ENCODE data around the gene SNAP47.

Gene SNAP47

GRCh38 chr1:227753999-227754711 lies 18.9 kb downstream of the SNAP47 start:
- DNase-seq, result peak; percentile 82

DNA sequence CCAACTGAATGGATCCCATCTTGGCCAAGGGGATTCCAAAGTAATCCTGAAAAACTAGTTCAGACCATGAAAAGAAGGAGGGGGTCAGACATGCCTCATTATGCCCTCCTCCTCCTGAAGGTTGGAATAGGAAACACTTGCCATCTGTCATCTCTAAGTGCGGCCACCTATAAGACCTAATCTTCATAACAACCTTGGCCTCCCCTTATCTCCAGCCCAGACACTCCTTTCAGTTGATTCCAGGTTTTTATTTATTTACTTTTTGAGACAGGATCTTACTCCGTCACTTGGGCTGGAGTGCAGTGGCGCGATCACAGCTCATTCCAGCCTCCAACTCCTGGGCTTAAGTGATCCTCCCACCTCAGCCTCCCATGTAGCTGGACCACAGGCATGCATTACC lies 19.7 kb downstream of the SNAP47 start:
- DNase-seq, result no peak

DNA sequence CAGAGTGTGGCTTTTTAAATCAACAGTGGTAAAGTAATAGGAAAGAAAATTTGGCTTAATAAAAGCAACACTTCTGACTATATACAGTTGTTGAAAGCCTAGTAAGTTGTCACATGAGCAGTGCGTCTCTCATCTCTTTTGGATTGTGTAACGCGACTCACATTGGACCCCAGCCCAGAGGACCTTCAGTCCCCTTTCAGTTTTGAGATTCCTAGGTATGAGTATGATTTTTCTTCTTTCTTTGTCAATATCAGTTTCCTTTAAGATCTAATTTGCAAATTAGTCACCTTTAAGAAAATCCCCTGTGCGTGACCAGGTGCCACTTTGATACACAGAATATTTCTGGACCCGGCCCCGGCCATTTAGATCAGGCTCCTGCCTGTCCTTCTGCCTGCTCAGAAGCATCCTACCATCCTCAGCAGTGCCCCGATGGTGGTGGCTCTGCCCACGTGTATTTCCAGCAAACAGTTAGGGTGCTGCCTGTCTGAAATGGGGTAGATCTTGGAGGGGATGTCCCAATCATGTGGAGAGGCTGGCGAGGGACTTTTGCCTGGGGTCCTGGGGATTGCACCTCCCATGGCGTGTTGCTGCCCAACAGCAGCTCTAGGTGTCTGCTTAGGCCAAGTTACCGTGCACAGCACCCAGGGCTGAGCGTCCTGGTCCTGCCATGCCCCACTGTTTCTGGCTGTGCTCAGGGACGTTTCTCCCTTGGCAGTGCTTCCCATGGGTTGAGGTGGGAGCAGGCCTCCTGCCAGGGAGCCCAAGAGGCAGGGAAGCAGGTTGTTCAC lies 21.1 kb downstream of the SNAP47 start:
- no peak for DNase-seq

DNA sequence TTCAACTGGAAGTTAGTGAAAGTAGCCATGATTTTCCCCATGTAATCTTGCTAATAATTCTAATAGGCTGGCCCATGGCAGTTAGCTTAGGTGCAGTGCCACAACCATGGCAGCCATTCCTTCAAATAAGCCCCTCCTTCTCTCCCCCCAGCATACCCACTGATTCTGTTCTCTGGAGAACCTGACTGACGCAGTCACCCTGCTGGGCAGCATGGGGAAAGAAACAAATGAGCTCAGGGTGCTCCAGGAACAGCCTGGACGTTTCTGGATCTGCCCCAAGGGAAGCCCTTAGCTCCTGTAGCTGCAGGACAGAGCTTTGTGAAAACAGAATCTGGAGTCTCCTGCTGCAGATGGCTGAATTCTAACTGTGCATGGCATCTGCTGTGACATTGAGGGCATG lies 22.5 kb downstream of the SNAP47 start:
- DNase-seq, result no peak

DNA sequence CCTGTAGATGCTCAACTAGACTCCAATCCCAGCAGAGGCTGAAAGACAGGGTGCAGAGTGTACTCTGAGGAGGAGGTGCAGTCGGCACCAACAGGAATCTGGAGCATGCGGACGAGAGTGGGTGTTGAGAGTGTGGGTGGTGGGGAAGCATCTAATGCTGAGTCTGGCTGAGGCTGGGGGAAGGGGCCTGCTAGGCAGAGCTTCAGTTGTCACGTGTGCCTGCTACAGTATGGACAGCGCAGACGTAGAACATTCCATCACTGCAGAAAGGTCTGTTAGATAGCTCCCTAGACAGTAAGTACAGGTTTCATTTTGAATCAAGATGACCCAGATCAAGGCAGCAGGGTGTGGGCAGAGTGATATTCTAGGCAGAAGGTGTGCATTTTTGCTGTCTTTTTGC lies 23.1 kb downstream of the SNAP47 start:
- no peak for DNase-seq

DNA sequence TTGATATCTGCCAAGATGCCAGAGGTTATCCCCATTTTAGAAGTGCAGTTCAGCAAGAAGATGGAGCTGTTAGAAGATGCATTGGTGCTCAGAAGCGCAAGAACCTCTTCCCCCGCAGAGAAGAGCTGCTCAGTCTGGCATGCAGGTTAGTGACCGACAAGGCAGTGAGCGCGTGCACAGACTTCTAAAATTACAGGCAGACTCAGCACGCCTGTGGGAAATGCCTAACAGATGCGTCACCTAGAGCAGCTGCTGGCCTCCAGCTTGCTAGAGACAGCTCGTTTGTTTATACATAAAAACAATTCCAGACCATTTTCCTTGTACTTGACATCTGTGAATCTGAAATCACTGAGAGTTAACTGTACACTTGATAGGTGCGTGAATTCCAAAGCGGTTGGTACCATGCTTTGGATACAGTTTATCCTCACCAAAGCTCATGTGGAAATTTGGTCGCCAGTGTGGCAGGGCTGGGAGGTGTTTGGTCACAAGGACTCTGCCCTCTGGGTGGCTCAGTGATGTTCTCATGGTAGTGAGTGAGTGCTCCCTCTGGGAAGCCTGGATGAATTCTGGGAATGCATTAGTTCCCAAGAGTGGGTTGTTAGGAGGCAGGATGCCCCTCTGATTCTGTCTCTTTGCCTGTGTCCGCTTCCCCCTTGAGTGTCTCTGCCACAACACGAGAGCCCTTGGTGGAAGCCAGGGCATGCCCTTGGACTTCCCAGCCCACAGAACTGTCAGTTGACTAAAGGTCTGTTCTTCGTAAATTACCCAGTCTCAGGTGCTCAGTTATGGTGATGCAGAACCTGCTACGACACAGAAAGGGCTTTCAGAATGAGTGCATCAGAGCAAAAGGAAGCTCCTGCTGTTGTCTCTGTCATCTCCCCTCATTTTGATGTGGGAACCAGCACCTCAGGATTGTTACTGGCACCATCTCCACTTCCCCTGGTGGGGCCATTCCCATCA lies 24.4 kb downstream of the SNAP47 start:
- DNase-seq, result no peak

DNA sequence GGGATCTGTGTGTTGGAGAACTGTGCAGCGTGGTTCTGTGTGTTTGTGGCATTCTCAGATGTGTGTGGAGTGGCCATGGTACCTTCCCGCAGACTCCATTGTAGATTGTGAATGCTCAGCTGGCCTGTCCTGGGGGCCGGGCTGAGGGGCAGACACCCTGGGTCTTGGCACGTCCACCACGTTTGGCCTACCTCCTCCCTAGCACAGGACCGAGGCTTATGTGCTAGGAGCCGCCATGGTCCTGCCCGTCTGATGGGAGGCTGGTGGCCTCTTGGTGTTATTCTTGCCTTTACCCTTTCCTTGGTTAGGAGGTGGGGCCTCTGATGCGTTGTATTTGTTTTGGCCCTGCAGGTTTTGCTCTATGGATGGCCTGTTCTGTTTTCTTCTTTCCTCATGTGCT lies 25.1 kb downstream of the SNAP47 start:
- DNase-seq, result no peak

DNA sequence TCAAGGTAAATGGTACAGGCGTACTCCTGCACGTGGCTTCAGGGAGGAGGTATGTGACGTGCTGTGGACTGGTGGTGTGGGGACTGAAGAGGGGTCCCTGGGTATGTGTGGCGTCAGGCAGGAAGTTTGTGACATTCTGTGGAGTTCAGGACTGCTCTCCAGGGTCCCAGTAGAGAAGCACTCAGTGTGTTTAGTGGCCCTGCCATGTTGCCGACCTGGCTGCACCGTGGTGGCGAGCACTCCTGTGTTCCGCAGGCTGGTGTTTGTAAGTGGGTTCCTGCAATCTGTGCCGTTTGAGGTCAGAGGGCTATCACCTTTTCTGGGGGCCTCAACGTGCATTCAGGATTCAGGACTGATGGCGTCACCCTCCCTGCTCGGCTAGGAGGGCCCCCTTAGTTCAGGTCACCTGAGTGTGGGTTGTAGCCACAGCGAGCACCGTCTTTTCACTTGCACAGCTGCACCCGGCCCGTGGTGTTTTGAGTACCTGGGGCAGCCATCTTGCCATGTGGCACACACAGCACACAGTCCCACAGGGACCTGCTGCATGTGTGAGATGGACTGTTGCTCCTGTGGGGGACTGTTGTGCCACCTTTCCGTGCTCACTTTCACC lies 26.5 kb downstream of the SNAP47 start:
- DNase-seq, result no peak

DNA sequence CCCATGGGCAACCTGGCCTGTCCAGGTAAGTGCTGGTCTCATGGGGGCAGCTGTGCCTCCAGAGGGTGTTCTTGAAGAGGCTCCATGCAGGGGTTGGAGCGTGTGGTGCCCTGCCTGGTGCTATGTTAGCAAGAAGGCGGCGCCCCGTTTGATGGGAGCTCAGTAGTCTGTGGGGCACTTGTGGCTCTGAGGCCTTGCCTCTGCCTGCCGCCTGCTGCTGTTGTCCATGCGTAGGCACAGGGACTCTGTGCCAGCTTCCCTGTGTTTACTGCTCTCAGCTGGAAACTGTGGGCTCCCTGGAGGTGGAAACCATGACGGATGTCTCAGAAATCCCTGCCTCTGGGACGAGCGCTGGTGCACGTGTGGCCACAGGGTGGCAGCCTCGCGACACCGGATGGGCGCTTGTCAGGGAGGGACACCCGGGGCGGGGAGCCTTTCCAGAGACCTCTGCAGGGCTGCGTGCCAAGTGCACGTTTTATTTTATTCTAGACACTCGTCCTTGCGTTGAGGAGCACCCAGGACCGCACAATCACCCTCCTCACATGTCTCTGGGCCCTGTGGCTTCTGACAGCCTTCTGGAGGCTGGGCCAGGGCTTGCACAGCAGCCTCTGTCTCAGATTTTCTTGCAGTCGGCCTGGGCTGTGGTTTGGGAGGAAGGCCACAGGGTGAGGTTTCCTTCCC lies 27.1 kb downstream of the SNAP47 start:
- peak; percentile 47 for DNase-seq

DNA sequence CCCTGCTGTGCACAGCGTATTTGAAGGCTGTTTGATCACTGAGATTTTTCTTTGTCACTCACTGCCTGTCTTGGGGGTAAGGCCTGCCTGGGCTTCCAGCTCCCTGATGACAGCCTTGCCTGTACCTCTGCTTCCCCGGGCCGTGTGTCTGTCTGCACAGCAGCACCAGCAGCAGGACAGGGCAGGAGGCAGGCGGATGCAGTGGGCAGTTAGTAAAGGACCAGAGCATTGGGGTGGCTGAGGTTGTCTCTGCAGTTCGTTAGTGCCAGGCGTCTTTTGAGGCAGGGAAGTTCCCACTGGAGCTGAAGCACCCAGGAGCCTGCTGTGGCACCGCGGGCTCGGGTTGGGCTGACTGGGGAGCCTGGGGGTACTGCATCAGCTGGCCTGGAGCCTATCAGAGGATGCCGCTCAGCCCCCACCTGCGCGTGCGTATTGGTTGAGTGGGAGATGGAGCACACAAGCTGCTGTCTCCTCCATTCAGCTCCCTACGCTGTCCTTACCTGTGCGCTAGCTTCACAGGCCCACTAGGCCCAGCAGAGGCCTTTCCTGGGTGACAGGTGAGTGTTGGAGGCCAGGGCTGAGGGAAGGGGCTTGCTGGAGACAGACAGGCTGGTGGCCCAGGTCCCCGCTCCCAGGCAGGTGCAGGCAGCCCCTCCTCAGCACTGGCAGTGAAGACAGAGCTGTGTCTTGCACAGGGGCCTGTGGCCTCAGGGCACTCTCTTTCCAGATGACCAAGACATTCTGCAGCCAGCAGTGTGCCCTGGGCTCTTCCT lies 28.2 kb downstream of the SNAP47 start:
- DNase-seq, result no peak

DNA sequence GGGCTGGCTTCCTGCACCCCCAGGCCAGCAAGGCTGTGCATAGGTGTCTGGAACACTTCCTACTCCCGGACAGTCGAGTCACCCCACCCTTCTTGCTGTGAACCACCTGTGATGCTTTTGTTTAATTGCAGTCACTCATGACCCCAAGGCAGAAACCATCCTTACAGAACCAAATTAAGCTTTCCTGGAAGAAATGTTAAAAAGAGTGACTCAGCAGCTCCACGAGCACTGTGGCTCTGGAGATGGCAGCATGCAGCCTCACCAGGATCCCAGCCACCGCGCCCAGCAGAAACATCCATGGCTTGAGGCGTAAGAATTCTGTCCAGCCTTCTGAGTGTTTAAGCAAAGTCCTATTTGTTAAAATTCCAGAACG lies 28.8 kb downstream of the SNAP47 start:
- no peak for DNase-seq

- DNase-seq, result no peak
These were observed 30.2 kb downstream of the SNAP47 start for GRCh38 chr1:227765261-227766014.

DNA sequence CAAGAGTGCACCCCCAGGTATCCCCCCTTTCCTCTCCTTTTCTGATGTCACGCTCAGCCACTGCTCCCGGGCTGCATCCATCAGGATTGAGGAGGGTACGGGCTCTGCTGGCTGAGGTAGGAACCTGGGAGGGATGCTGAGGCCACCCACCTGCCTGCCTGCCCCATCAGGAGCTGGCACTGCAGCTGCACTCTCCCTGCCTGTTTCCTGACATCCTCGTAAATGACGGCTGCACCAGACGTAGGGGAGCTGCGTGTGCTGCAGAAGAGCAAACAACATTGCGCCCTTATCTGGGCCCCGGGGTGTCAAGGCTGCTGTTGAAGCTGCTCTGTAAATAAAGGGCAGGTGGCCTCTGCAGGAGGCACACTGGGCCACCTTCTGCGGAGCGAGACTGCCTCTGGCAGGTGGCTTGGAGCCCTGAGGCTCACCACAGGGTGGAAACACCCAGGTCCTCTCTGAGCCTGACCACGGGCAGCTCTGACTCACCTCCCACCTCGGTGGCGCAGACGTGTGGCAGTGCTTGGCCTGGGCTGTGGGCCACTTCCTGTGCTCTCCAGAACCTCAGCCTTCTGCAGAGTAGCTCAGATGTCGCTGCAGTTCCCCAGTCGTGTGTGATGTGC lies 30.9 kb downstream of the SNAP47 start:
- DNase-seq, result no peak

- DNase-seq, result no peak
These were observed 31.5 kb downstream of the SNAP47 start for GRCh38 chr1:227766653-227767277.

GRCh38 chr1:227767401-227768124 lies 32.3 kb downstream of the SNAP47 start:
- DNase-seq, result no peak

DNA sequence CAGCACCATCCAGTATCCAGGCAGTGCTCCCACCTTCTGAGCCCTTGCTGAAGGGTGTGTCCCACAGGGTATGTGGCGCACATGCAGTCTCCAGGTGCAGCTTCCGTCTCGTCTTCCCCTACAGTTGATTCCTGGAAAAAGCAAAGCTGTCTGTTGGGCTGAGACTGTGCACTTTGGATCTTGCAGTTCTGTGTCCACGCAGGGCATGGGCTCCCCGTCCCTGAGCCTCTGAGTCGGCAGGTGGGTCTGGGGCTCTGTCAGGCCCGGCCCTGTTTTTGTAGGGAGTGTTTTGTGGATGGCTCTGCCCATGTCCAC lies 32.8 kb downstream of the SNAP47 start:
- DNase-seq, result no peak

GRCh38 chr1:227768640-227769039 lies 33.4 kb downstream of the SNAP47 start:
- no peak for DNase-seq

- no peak for DNase-seq
These were observed 34.1 kb downstream of the SNAP47 start for GRCh38 chr1:227769047-227769935.
